IPS DF 4.7 (cell line): ENCODE measurements around the gene HNRNPK.

ENCODE experiments used
- DNase-seq: peaks from one replicate; pipeline ENCODE4 v3.0.0-alpha.2; 2013; ENCODE audit warnings: low spot score; ENCODE audit errors: extremely low read depth

The HNRNPK gene

GRCh38 chr9:83934569-83935275 is 45.3 kb downstream of the HNRNPK start:
- DNase-seq = no peak

- no peak for DNase-seq
These were observed 46.2 kb downstream of the HNRNPK start for GRCh38 chr9:83933790-83934189.

- DNase-seq = no peak
These were observed 47.2 kb downstream of the HNRNPK start for GRCh38 chr9:83932851-83933250.

- no peak for DNase-seq
These were observed 48.0 kb downstream of the HNRNPK start for GRCh38 chr9:83932011-83932410.

GRCh38 chr9:83930881-83931280 is 49.1 kb downstream of the HNRNPK start:
- DNase-seq = no peak

GRCh38 chr9:83927591-83927990 is 52.4 kb downstream of the HNRNPK start:
- no peak for DNase-seq

GRCh38 chr9:83920927-83921707 is 58.9 kb downstream of the HNRNPK start, which contains the start of gene KIF27:
Gene KIF27 (minus strand): TSS chr9:83921432. CDS start chr9:83915591, 5,841 bp downstream.
- peak; percentile 68 for DNase-seq

- no peak for DNase-seq
These were observed 59.5 kb downstream of the HNRNPK start for GRCh38 chr9:83920469-83920926.

- no peak for DNase-seq
These were observed 60.9 kb downstream of the HNRNPK start for GRCh38 chr9:83919111-83919510.
